Mesendoderm (in vitro differentiated cells): ENCODE results near the gene SHROOM2.

Source experiments
- DNase-seq: peaks from one replicate; pipeline ENCODE4 v3.0.0; 2013
- H2AK5ac ChIP-seq: 2 replicates; pipeline ENCODE4 v1.6.1; 2013; ENCODE audit warnings: low read length, inconsistent platforms
- H2BK120ac ChIP-seq: 2 replicates; pipeline ENCODE4 v1.6.1; 2013; ENCODE audit warnings: low read depth, mild to moderate bottlenecking, low read length, moderate library complexity, mixed read lengths
- H2BK15ac ChIP-seq: replicated peaks from 2 replicates; pipeline ENCODE4 v1.6.1; 2013; ENCODE audit warnings: low read depth, mild to moderate bottlenecking, moderate library complexity
- H2BK5ac ChIP-seq: 2 replicates; pipeline ENCODE4 v1.6.1; 2013; ENCODE audit warnings: low read length, inconsistent platforms
- H3K18ac ChIP-seq: 2 replicates; pipeline ENCODE4 v1.6.1; 2013; ENCODE audit warnings: mild to moderate bottlenecking, low read length, mixed read lengths
- H3K23ac ChIP-seq: one replicate; pipeline ENCODE4 v1.6.1; 2013; ENCODE audit warnings: low read length
- H3K27ac ChIP-seq: 2 replicates; pipeline ENCODE4 v1.5.1; 2013; ENCODE audit warnings: low read depth, mild to moderate bottlenecking, inconsistent platforms, low read length, moderate library complexity
- H3K27me3 ChIP-seq: 2 replicates; pipeline ENCODE4 v1.6.1; 2013; ENCODE audit warnings: low read length, control low read depth, mild to moderate bottlenecking, inconsistent platforms; ENCODE audit not compliant: insufficient read depth, poor library complexity
- H3K36me3 ChIP-seq: 2 replicates; pipeline ENCODE4 v1.6.1; 2013; ENCODE audit warnings: low read length, inconsistent platforms; ENCODE audit not compliant: control insufficient read depth, insufficient read depth
- H3K4ac ChIP-seq: one replicate; pipeline ENCODE4 v1.6.1; 2013; ENCODE audit warnings: low read depth, mild to moderate bottlenecking, low read length, moderate library complexity
- H3K4me1 ChIP-seq: 2 replicates; pipeline ENCODE4 v1.6.1; 2013; ENCODE audit warnings: low read depth, low read length, inconsistent platforms; ENCODE audit not compliant: control insufficient read depth
- H3K4me2 ChIP-seq: 2 replicates; pipeline ENCODE4 v1.6.1; 2013; ENCODE audit warnings: low read length
- H3K4me3 ChIP-seq: 2 replicates; pipeline ENCODE4 v1.5.1; 2013; ENCODE audit warnings: mild to moderate bottlenecking, low read length
- H3K56ac ChIP-seq: one replicate; pipeline ENCODE4 v1.6.1; 2013; ENCODE audit warnings: low read length
- H3K79me1 ChIP-seq: 2 replicates; pipeline ENCODE4 v1.6.1; 2013; ENCODE audit warnings: low read length, inconsistent platforms
- H3K79me2 ChIP-seq: 2 replicates; pipeline ENCODE4 v1.6.1; 2013; ENCODE audit warnings: mild to moderate bottlenecking, low read length; ENCODE audit not compliant: control insufficient read depth, insufficient read depth
- H3K9ac ChIP-seq: 2 replicates; pipeline ENCODE4 v1.6.1; 2013; ENCODE audit warnings: low read length, inconsistent platforms
- H4K5ac ChIP-seq: one replicate; pipeline ENCODE4 v1.6.1; 2013; ENCODE audit warnings: low read length
- H4K8ac ChIP-seq: one replicate; pipeline ENCODE4 v1.6.1; 2013; ENCODE audit warnings: low read depth, mild to moderate bottlenecking, control low read depth, low read length, moderate library complexity
- WGBS: extraction: QIAGEN DNeasy Blood & Tissue Kit; methylation state at CpG from one replicate; pipeline ENCODE4 v1.1.7; 2013; ENCODE audit warnings: low lambda C conversion rate, missing lambda C conversion rate; ENCODE audit not compliant: insufficient coverage; ENCODE audit errors: extremely low coverage; 5-methylcytosine and 5-hydroxymethylcytosine counted together

The SHROOM2 gene

DNA sequence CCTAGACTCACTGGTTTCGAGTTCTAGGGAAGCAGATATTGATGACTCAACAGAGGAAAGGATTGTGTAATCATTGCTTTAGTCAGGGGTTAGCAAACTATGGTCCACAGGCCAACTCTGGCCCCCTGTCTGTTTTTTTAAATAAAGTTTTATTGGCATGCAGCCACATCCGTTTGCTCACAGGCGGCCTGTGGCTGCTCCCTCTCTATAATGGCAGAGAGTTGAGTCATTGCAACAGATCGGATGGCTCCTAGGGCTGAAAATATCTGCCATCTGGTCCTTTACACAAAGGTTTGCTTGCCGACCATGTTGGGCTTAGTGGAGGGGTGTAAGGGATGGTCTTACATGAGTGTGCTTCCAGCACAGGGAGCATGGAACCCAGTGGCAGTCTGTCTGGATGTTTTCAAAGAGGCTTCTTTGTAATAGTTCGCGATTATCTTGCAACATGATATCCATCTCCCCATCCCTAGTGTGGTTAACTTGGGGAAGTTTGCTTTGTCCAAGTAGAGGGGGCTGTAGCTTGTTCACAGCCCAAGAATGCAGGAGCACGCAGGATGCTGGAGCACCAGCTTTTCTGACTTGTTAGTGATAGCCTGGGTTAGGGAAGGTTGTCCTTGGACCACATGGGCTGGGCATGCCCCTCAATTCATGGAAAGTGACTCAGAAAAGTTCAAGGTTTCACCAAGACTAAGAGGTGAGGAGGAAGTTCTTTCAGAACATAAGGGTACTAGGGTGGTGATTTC is 121.6 kb downstream of the SHROOM2 start:
- Histone ChIP-seq H3K79me2 (no peaks in the 10 kb centered on the region), H2BK120ac (no peak overlapping the region), H3K4me2 (no peak overlapping the region), H3K27ac (no peak overlapping the region), H3K27me3 (no peaks in the 10 kb centered on the region), H2BK15ac (no peak overlapping the region), H3K4ac (no peak overlapping the region), H3K4me1 (no peaks in the 10 kb centered on the region), H3K56ac (no peak overlapping the region), H2BK5ac (no peak overlapping the region), H3K79me1 (no peaks in the 10 kb centered on the region), H4K8ac (no peak overlapping the region), H3K4me3 (no peak overlapping the region), H3K18ac (no peak overlapping the region), H4K5ac (no peak overlapping the region), H2AK5ac (no peak overlapping the region), H3K23ac (no peak overlapping the region), H3K36me3 (no peaks in the 10 kb centered on the region), H3K9ac (no peak overlapping the region)
- WGBS: no CpG with 5 or more reads among the region's 8 CpGs
- DNase-seq: no peak

- Histone ChIP-seq H3K4me2 (no peak overlapping the region), H3K36me3 (no peaks in the 10 kb centered on the region), H3K56ac (no peak overlapping the region), H3K27ac (no peak overlapping the region), H3K79me1 (no peaks in the 10 kb centered on the region), H3K79me2 (no peaks in the 10 kb centered on the region), H2BK15ac (no peak overlapping the region), H3K18ac (no peak overlapping the region), H3K4me1 (no peaks in the 10 kb centered on the region), H4K5ac (no peak overlapping the region), H2BK120ac (no peak overlapping the region), H3K27me3 (no peaks in the 10 kb centered on the region), H3K4me3 (no peak overlapping the region), H2AK5ac (no peak overlapping the region), H2BK5ac (no peak overlapping the region), H3K23ac (no peak overlapping the region), H4K8ac (no peak overlapping the region), H3K9ac (no peak overlapping the region), H3K4ac (no peak overlapping the region)
- no peak for DNase-seq
- no CpG with 5 or more reads among the region's 6 CpGs for WGBS
These were observed 123.0 kb downstream of the SHROOM2 start for GRCh38 chrX:9909254-9909653.

- Histone ChIP-seq H2BK120ac (no peak overlapping the region), H3K23ac (no peak overlapping the region), H2AK5ac (no peak overlapping the region), H3K4me1 (no peaks in the 10 kb centered on the region), H4K5ac (no peak overlapping the region), H2BK15ac (no peak overlapping the region), H3K4me3 (no peak overlapping the region), H3K18ac (no peak overlapping the region), H3K27ac (no peak overlapping the region), H3K36me3 (no peaks in the 10 kb centered on the region), H3K79me1 (no peaks in the 10 kb centered on the region), H3K4me2 (no peak overlapping the region), H3K9ac (no peak overlapping the region), H3K79me2 (no peaks in the 10 kb centered on the region), H3K4ac (no peak overlapping the region), H3K56ac (no peak overlapping the region), H4K8ac (no peak overlapping the region), H2BK5ac (no peak overlapping the region), H3K27me3 (no peaks in the 10 kb centered on the region)
- DNase-seq: peak; percentile 22
- WGBS: no CpG with 5 or more reads among the region's 7 CpGs
These were observed 125.3 kb downstream of the SHROOM2 start for GRCh38 chrX:9911487-9911886.

DNA sequence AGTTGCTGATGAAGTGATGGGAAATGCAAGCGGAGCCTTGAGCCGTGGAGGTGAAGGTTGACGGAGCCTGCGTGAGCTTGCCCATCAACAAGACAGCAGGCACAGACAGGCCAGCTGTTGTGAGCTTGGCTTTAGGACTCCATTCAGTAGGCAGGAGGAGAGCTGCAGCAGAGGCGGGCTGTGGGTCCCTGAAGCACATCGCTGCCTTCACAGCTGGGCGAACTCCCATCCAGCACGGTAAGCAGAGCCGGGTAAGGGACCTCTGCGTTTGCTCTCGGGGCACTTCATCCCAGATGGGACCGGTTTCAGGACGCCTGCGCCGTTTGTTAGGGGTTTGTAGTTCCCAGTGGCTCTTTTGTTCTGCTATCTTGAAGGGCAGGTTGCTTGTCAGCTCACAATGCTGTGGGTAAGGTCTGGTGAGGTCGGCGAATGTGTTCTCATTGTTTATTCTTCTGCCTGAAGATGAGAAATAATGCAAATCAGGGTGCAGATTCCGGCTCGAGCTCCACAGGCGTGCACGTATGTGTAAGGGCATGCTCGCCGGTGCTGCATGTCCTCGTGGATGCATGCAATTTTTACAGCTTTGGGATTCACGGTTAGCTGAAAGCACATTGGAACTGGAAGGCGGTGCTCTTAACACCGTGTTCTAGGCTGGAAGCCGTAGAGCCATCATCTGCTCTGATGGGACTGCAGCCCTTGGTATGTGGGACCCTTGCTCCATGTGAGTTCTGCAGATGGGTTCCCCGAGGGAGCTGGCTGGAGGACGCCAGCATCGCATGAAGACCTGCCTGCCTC is 126.3 kb downstream of the SHROOM2 start:
- H3K56ac ChIP-seq: no peak overlapping the region
- H3K18ac ChIP-seq: no peak overlapping the region
- no peak overlapping the region for H2BK120ac ChIP-seq
- H3K4me1 ChIP-seq: no peaks in the 10 kb centered on the region
- no peak overlapping the region for H3K9ac ChIP-seq
- no peaks in the 10 kb centered on the region for H3K27me3 ChIP-seq
- H3K4me2 ChIP-seq: no peak overlapping the region
- no peak overlapping the region for H3K4me3 ChIP-seq
- H3K4ac ChIP-seq: no peak overlapping the region
- no peaks in the 10 kb centered on the region for H3K36me3 ChIP-seq
- H2BK15ac ChIP-seq: no peak overlapping the region
- H2AK5ac ChIP-seq: no peak overlapping the region
- H3K79me2 ChIP-seq: no peaks in the 10 kb centered on the region
- DNase-seq: peak; percentile 36
- WGBS: no CpG with 5 or more reads among the region's 31 CpGs
- no peak overlapping the region for H4K8ac ChIP-seq
- H3K23ac ChIP-seq: no peak overlapping the region
- H4K5ac ChIP-seq: no peak overlapping the region
- no peak overlapping the region for H3K27ac ChIP-seq
- H3K79me1 ChIP-seq: no peaks in the 10 kb centered on the region
- no peak overlapping the region for H2BK5ac ChIP-seq

DNA sequence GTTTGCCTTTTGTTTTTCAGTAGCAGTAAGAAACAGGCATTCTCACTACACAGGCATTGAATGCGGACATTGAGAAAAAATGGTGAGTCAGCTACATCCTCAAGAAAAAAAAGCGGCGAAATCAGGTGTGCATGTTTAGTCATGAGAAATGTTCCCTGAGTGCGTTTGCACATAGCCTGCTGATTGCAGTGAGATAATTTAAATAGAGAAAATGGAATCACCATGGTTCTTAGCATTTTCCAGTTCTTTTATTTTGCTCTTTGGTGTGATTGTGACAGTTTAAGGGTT is 126.9 kb downstream of the SHROOM2 start:
- Histone ChIP-seq H3K4me1 (no peaks in the 10 kb centered on the region), H3K56ac (no peak overlapping the region), H3K4me3 (no peak overlapping the region), H3K27ac (no peak overlapping the region), H3K79me1 (no peaks in the 10 kb centered on the region), H4K5ac (no peak overlapping the region), H2BK15ac (no peak overlapping the region), H3K79me2 (no peaks in the 10 kb centered on the region), H2BK5ac (no peak overlapping the region), H3K27me3 (no peaks in the 10 kb centered on the region), H3K9ac (no peak overlapping the region), H2AK5ac (no peak overlapping the region), H3K36me3 (no peaks in the 10 kb centered on the region), H3K4ac (no peak overlapping the region), H3K4me2 (no peak overlapping the region), H2BK120ac (no peak overlapping the region), H3K23ac (no peak overlapping the region), H4K8ac (no peak overlapping the region), H3K18ac (no peak overlapping the region)
- no peak for DNase-seq
- no CpG with 5 or more reads among the region's 4 CpGs for WGBS
